ENCODE data around the gene CYP3A7.
"Not testable (repeated sequence)": the region's sequence is repeated elsewhere in the genome, so short reads cannot be mapped to it uniquely, and the experiment has no call there.

The CYP3A7 gene

GRCh38 chr7:99734987-99735386 is at the start of gene CYP3A7:
Gene CYP3A7, minus strand, starts transcription at chr7:99735196. Its CDS starts 103 bp downstream, at chr7:99735093.
- peaks cover 3% of the 10 kb centered on the region for H3K4me1 Mint-ChIP-seq (ENCODE audit: low read depth)
- no peaks in the 10 kb centered on the region for H3K9me3 Mint-ChIP-seq (ENCODE audit: low read depth)
- H3K36me3 Mint-ChIP-seq: peaks cover 31% of the 10 kb centered on the region
- H3K27me3 Mint-ChIP-seq: no peaks in the 10 kb centered on the region
- H3K4me3 Mint-ChIP-seq: no peak within 1 kb of the TSS
- H3K27ac Mint-ChIP-seq: no peak within 1 kb of the TSS

- Mint-ChIP-seq H3K9me3 (ENCODE audit: low read depth) (no peaks in the 10 kb centered on the region), H3K4me1 (ENCODE audit: low read depth) (peaks cover 23% of the 10 kb centered on the region), H3K27ac (no peak within 1 kb of the TSS), H3K27me3 (peaks cover 7% of the 10 kb centered on the region), H3K36me3 (peaks cover 2% of the 10 kb centered on the region), H3K4me3 (no peak within 1 kb of the TSS)
Observed at GRCh38 chr7:99784007-99784406, 49.0 kb upstream of the CYP3A7 start, which contains the start of gene CYP3A4. Gene CYP3A4, minus strand, starts transcription at chr7:99784184. Its CDS starts 103 bp downstream, at chr7:99784081.

- Mint-ChIP-seq H3K27me3 (peaks cover 10% of the 10 kb centered on the region), H3K9me3 (ENCODE audit: low read depth) (no peaks in the 10 kb centered on the region), H3K4me3 (no peak overlapping the region), H3K4me1 (ENCODE audit: low read depth) (peaks cover 10% of the 10 kb centered on the region), H3K27ac (no peak overlapping the region), H3K36me3 (peaks cover 2% of the 10 kb centered on the region)
Observed at GRCh38 chr7:99782012-99782953, 47.3 kb upstream of the CYP3A7 start.

- Mint-ChIP-seq H3K36me3 (peaks cover 2% of the 10 kb centered on the region), H3K4me3 (no peak overlapping the region), H3K27ac (no peak overlapping the region), H3K27me3 (peaks cover 12% of the 10 kb centered on the region), H3K4me1 (ENCODE audit: low read depth) (no peaks in the 10 kb centered on the region), H3K9me3 (ENCODE audit: low read depth) (no peaks in the 10 kb centered on the region)
Observed at GRCh38 chr7:99780588-99780987, 45.6 kb upstream of the CYP3A7 start.

- Mint-ChIP-seq H3K4me3 (no peak overlapping the region), H3K27me3 (peaks cover 15% of the 10 kb centered on the region), H3K9me3 (ENCODE audit: low read depth) (no peaks in the 10 kb centered on the region)
Observed at GRCh38 chr7:99779949-99780348, 45.0 kb upstream of the CYP3A7 start.

GRCh38 chr7:99778880-99779279 is 43.9 kb upstream of the CYP3A7 start:
- H3K27me3 Mint-ChIP-seq: peaks cover 15% of the 10 kb centered on the region
- no peak overlapping the region for H3K27ac Mint-ChIP-seq
- H3K4me1 Mint-ChIP-seq (ENCODE audit: low read depth): no peaks in the 10 kb centered on the region
- H3K9me3 Mint-ChIP-seq (ENCODE audit: low read depth): no peaks in the 10 kb centered on the region
- no peak overlapping the region for H3K4me3 Mint-ChIP-seq
- no peaks in the 10 kb centered on the region for H3K36me3 Mint-ChIP-seq

More at GRCh38 chr7:99779949-99780348, 45.0 kb upstream of the CYP3A7 start:
- no peak overlapping the region for H3K27ac Mint-ChIP-seq
- H3K36me3 Mint-ChIP-seq: peaks cover 2% of the 10 kb centered on the region
- no peaks in the 10 kb centered on the region for H3K4me1 Mint-ChIP-seq (ENCODE audit: low read depth)

GRCh38 chr7:99773395-99773794 is 38.4 kb upstream of the CYP3A7 start:
- not testable (repeated sequence) for H3K4me1 Mint-ChIP-seq (ENCODE audit: low read depth); H3K36me3 Mint-ChIP-seq; H3K4me3 Mint-ChIP-seq; H3K9me3 Mint-ChIP-seq (ENCODE audit: low read depth); H3K27ac Mint-ChIP-seq
- H3K27me3 Mint-ChIP-seq: peaks cover 37% of the 10 kb centered on the region

GRCh38 chr7:99772565-99772964 is 37.6 kb upstream of the CYP3A7 start:
- Mint-ChIP-seq H3K9me3 (ENCODE audit: low read depth) (no peaks in the 10 kb centered on the region), H3K4me1 (ENCODE audit: low read depth) (peaks cover 2% of the 10 kb centered on the region), H3K4me3 (no peak overlapping the region), H3K27me3 (peaks cover 35% of the 10 kb centered on the region), H3K27ac (no peak overlapping the region), H3K36me3 (no peaks in the 10 kb centered on the region)

- not testable (repeated sequence) for H3K9me3 Mint-ChIP-seq (ENCODE audit: low read depth); H3K36me3 Mint-ChIP-seq; H3K4me1 Mint-ChIP-seq (ENCODE audit: low read depth); H3K27ac Mint-ChIP-seq; H3K4me3 Mint-ChIP-seq
- peaks cover 25% of the 10 kb centered on the region for H3K27me3 Mint-ChIP-seq
Observed at GRCh38 chr7:99769494-99769893, 34.5 kb upstream of the CYP3A7 start.

- Mint-ChIP-seq H3K4me3 (no peak overlapping the region), H3K36me3 (no peaks in the 10 kb centered on the region), H3K27me3 (peaks cover 21% of the 10 kb centered on the region), H3K9me3 (ENCODE audit: low read depth) (no peaks in the 10 kb centered on the region), H3K27ac (no peak overlapping the region), H3K4me1 (ENCODE audit: low read depth) (peaks cover 4% of the 10 kb centered on the region)
Observed at GRCh38 chr7:99768471-99768870, 33.5 kb upstream of the CYP3A7 start.

- no peaks in the 10 kb centered on the region for H3K36me3 Mint-ChIP-seq
- H3K4me1 Mint-ChIP-seq (ENCODE audit: low read depth): peaks cover 4% of the 10 kb centered on the region
- H3K4me3 Mint-ChIP-seq: no peak overlapping the region
- H3K27ac Mint-ChIP-seq: no peak overlapping the region
- no peaks in the 10 kb centered on the region for H3K9me3 Mint-ChIP-seq (ENCODE audit: low read depth)
- H3K27me3 Mint-ChIP-seq: peaks cover 18% of the 10 kb centered on the region
Observed at GRCh38 chr7:99767662-99768061, 32.7 kb upstream of the CYP3A7 start.

GRCh38 chr7:99766484-99767099 is 31.6 kb upstream of the CYP3A7 start:
- H3K4me1 Mint-ChIP-seq (ENCODE audit: low read depth): peaks cover 4% of the 10 kb centered on the region
- H3K27me3 Mint-ChIP-seq: peaks cover 12% of the 10 kb centered on the region
- H3K9me3 Mint-ChIP-seq (ENCODE audit: low read depth): no peaks in the 10 kb centered on the region
- H3K4me3 Mint-ChIP-seq: no peak overlapping the region
- no peaks in the 10 kb centered on the region for H3K36me3 Mint-ChIP-seq
- H3K27ac Mint-ChIP-seq: no peak overlapping the region

- no peaks in the 10 kb centered on the region for H3K36me3 Mint-ChIP-seq
- H3K4me3 Mint-ChIP-seq: no peak overlapping the region
- peaks cover 4% of the 10 kb centered on the region for H3K4me1 Mint-ChIP-seq (ENCODE audit: low read depth)
- H3K27me3 Mint-ChIP-seq: peaks cover 2% of the 10 kb centered on the region
- H3K27ac Mint-ChIP-seq: no peak overlapping the region
- H3K9me3 Mint-ChIP-seq (ENCODE audit: low read depth): no peaks in the 10 kb centered on the region
Observed at GRCh38 chr7:99764478-99764877, 29.5 kb upstream of the CYP3A7 start.

GRCh38 chr7:99762680-99763327 is 27.8 kb upstream of the CYP3A7 start:
- Mint-ChIP-seq H3K9me3 (ENCODE audit: low read depth) (no peaks in the 10 kb centered on the region), H3K27ac (no peak overlapping the region), H3K27me3 (no peaks in the 10 kb centered on the region), H3K4me1 (ENCODE audit: low read depth) (peaks cover 4% of the 10 kb centered on the region), H3K4me3 (no peak overlapping the region), H3K36me3 (no peaks in the 10 kb centered on the region)

GRCh38 chr7:99755085-99755484 is 20.1 kb upstream of the CYP3A7 start:
- Mint-ChIP-seq H3K4me1 (ENCODE audit: low read depth) (no peaks in the 10 kb centered on the region), H3K9me3 (ENCODE audit: low read depth) (no peaks in the 10 kb centered on the region), H3K36me3 (peaks cover 4% of the 10 kb centered on the region), H3K4me3 (no peak overlapping the region), H3K27me3 (no peaks in the 10 kb centered on the region), H3K27ac (no peak overlapping the region)

All from activated naive CD8-positive, alpha-beta T cell (primary cell).